ENCODE measurements around the gene TCN2. TPM values are rescaled to one million over a fixed set of nuclear protein-coding genes. Genes with fewer than 3 reads are reported as not detected.

TCN2 gene
- total and polyA plus RNA-seq, 2 of the 4 experiments (the other 2 are of a cell fraction), result 1.3 to 3.6 TPM

GRCh38 chr22:30636226-30637077 lies 29.5 kb downstream of the TCN2 start:
- H3K56ac ChIP-seq (ENCODE audit: extremely low read depth, insufficient read depth, low read length), result no peak overlapping the region; the same call in 1 of the 2 replicates
- peak overlapping the region; percentile 26 to 84; a peak in 3 of 4 replicates for H4K8ac ChIP-seq (ENCODE audit: low read depth in 2 of 2, low read length in 2 of 2)
- peak overlapping the region; percentile 69; the same call in 1 of the 2 replicates for H2BK120ac ChIP-seq (ENCODE audit: low read depth, low read length)
- 47% methylated on average over 23 of the region's 45 CpGs; no CpG with 5 or more reads in 1 of the 2 experiments for WGBS, 2 experiments (ENCODE audit: extremely low coverage in 2 of 2, insufficient read length in 1 of 2)
- H4K20me1 ChIP-seq (ENCODE audit: insufficient read depth, low read length), result no peaks in the 10 kb centered on the region
- H2AFZ ChIP-seq (replicated peaks; ENCODE audit: low read length, poor library complexity), result peak overlapping the region; percentile 96
- H2AK9ac ChIP-seq (replicated peaks; ENCODE audit: low read depth, low read length, poor library complexity), result peak overlapping the region; percentile 94
- H3K9ac ChIP-seq (ENCODE audit: low read depth, low read length), result peak overlapping the region; percentile 61
- no TSS peak for BruUV-seq (replicated peaks)
- CTCF ChIA-PET, result interaction anchor here (0.5 to 3.9 kb wide), 2 partner anchors 119 to 283 kb away, joined by 3 to 45 read pairs; no protein-coding TSS in a partner anchor
- dilution Hi-C loops (cut with HindIII; ENCODE audit: low sequenced_read_pairs, unreplicated experiment) (no loop called here), intact Hi-C loops (cut with micrococcal nuclease) (no loop called here), in situ Hi-C loops (cut with MboI; ENCODE audit: low sequenced_read_pairs) (loop anchor here (10.0 kb wide), 1 partner anchor 288 kb away; no protein-coding TSS in a partner anchor)
- peak overlapping the region; percentile 31; the same call in 1 of the 2 replicates for H3K27ac ChIP-seq (ENCODE audit: insufficient read depth, low read length)
- ATAC-seq (ENCODE audit: low read depth), result no peak
- H2AK5ac ChIP-seq (ENCODE audit: low read depth, low read length), result peak overlapping the region; percentile 89
- H3K4me2 ChIP-seq (ENCODE audit: low read depth, low read length), result peak overlapping the region; percentile 98
- H3K4ac ChIP-seq (ENCODE audit: low read depth, low read length), result peak overlapping the region; percentile 77
- H3K23ac ChIP-seq (ENCODE audit: low read depth, low read length), result peak overlapping the region; percentile 98
- peak overlapping the region; percentile 97 for H3K14ac ChIP-seq (replicated peaks; ENCODE audit: low read depth, low read length)
- no peak for DNase-seq
- peak overlapping the region; percentile 58; the same call in 1 of the 2 replicates for H4K91ac ChIP-seq (ENCODE audit: insufficient read depth, low read depth, low read length)
- peaks cover 14% of the 10 kb centered on the region for H3K9me1 ChIP-seq (ENCODE audit: insufficient read depth, low read length)
- peak overlapping the region; percentile 37; the same call in 1 of the 2 replicates for H4K5ac ChIP-seq (ENCODE audit: low read depth, low read length)
- 0 out of 2 replicates have a peak overlapping the region, but pooled peaks have one; percentile 10 for H3K18ac ChIP-seq (ENCODE audit: low read depth, low read length)
- no peaks in the 10 kb centered on the region for H3K27me3 ChIP-seq (ENCODE audit: control insufficient read depth, insufficient read depth, low read length)
- H2BK15ac ChIP-seq (ENCODE audit: low read depth, low read length), result no peak overlapping the region
- H3K9me3 ChIP-seq (ENCODE audit: control insufficient read depth, insufficient read depth, low read length), result no peaks in the 10 kb centered on the region
- H2BK20ac ChIP-seq (ENCODE audit: low read depth, low read length), result no peak overlapping the region
- H3K36me3 ChIP-seq (ENCODE audit: control insufficient read depth, insufficient read depth, low read length), result no peaks in the 10 kb centered on the region
- POLR2A ChIA-PET (ENCODE audit: unreplicated experiment), result no interaction called here
- peak overlapping the region; percentile 66 for H2BK5ac ChIP-seq (ENCODE audit: low read depth, low read length, poor library complexity, severe bottlenecking)
- peaks cover 23 to 34% of the 10 kb centered on the region in 2 experiments for H3K79me1 ChIP-seq (ENCODE audit: low read depth in 1 of 2, low read length in 2 of 2)
- peak overlapping the region; percentile 62 for H3K4me3 ChIP-seq (ENCODE audit: insufficient read depth, low read depth, low read length)
- peaks cover 21% of the 10 kb centered on the region for H3K4me1 ChIP-seq (ENCODE audit: control insufficient read depth, insufficient read depth, low read length)
- no peak for TF ChIP-seq POLR2A (IDR thresholded peaks at IDR 0.05; ENCODE audit: low read depth, low read length)
- TF ChIP-seq BHLHE40 (IDR thresholded peaks at IDR 0.05; ENCODE audit: low read depth, low read length), result no peak
- no peak for TF ChIP-seq NFE2L2 (IDR thresholded peaks at IDR 0.05; ENCODE audit: low read depth, low read length)
- TF ChIP-seq MAFK (IDR thresholded peaks at IDR 0.05; ENCODE audit: low read depth, low read length), result no peak
- TF ChIP-seq, protein P1, sequence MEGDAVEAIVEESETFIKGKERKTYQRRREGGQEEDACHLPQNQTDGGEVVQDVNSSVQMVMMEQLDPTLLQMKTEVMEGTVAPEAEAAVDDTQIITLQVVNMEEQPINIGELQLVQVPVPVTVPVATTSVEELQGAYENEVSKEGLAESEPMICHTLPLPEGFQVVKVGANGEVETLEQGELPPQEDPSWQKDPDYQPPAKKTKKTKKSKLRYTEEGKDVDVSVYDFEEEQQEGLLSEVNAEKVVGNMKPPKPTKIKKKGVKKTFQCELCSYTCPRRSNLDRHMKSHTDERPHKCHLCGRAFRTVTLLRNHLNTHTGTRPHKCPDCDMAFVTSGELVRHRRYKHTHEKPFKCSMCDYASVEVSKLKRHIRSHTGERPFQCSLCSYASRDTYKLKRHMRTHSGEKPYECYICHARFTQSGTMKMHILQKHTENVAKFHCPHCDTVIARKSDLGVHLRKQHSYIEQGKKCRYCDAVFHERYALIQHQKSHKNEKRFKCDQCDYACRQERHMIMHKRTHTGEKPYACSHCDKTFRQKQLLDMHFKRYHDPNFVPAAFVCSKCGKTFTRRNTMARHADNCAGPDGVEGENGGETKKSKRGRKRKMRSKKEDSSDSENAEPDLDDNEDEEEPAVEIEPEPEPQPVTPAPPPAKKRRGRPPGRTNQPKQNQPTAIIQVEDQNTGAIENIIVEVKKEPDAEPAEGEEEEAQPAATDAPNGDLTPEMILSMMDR (conservative IDR thresholded peaks at IDR 0.05; ENCODE audit: low read depth, low read length), result no peak
- no peak for TF ChIP-seq CEBPB (IDR thresholded peaks at IDR 0.05; ENCODE audit: low read depth, low read length)
- no peak for TF ChIP-seq MAZ (IDR thresholded peaks at IDR 0.05; ENCODE audit: borderline replicate concordance, low read depth, low read length)
- no peak for TF ChIP-seq MXI1 (IDR thresholded peaks at IDR 0.05; ENCODE audit: borderline replicate concordance, low read depth, low read length)
- TF ChIP-seq, protein P2, sequence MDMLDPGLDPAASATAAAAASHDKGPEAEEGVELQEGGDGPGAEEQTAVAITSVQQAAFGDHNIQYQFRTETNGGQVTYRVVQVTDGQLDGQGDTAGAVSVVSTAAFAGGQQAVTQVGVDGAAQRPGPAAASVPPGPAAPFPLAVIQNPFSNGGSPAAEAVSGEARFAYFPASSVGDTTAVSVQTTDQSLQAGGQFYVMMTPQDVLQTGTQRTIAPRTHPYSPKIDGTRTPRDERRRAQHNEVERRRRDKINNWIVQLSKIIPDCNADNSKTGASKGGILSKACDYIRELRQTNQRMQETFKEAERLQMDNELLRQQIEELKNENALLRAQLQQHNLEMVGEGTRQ (IDR thresholded peaks at IDR 0.05; ENCODE audit: low read depth, low read length), result no peak
- no peak for TF ChIP-seq RAD21 (IDR thresholded peaks at IDR 0.05; ENCODE audit: low read length)
- no peak for TF ChIP-seq CHD1 (IDR thresholded peaks at IDR 0.05; ENCODE audit: low read depth, low read length)
- no peak for TF ChIP-seq RFX5 (IDR thresholded peaks at IDR 0.05; ENCODE audit: low read depth, low read length)
- no peak for TF ChIP-seq RCOR1 (IDR thresholded peaks at IDR 0.05; ENCODE audit: insufficient replicate concordance, low read length)
